ENCODE results near the gene LRBA. TPM values are rescaled to one million over a fixed set of nuclear protein-coding genes. Genes with fewer than 3 reads are reported as not detected.

Gene LRBA
- polyA plus RNA-seq, 2 of the 4 experiments (the other 2 are of a cell fraction) = 10.7 to 25.1 TPM

- WGBS (ENCODE audit: missing lambda C conversion rate) = 90% methylated on average over 5 of the region's 5 CpGs
- FAIRE-seq = no peak
- no peak for DNase-seq (ENCODE audit: low read depth in 1 of 2, low spot score in 1 of 2)
- no peak for TF ChIP-seq CBX8 (IDR thresholded peaks at IDR 0.05)
- TF ChIP-seq SREBF2 (IDR thresholded peaks at IDR 0.05) = no peak
- no peak for TF ChIP-seq HOXB13 (CRISPR knock-in tag; IDR thresholded peaks at IDR 0.05; ENCODE audit: low read depth)
- no peak for TF ChIP-seq E2F6 (IDR thresholded peaks at IDR 0.05; ENCODE audit: borderline replicate concordance, low read depth)
- TF ChIP-seq FOXS1 (CRISPR knock-in tag; IDR thresholded peaks at IDR 0.05) = no peak
- no peak for TF ChIP-seq ELK1 (IDR thresholded peaks at IDR 0.05; ENCODE audit: low read depth, low read length)
- no peak for TF ChIP-seq USF2 (IDR thresholded peaks at IDR 0.05)
- no peak for TF ChIP-seq BHLHE40 (IDR thresholded peaks at IDR 0.05; ENCODE audit: low read depth, low read length)
- TF ChIP-seq RAD21 (conservative IDR thresholded peaks at IDR 0.05 in 1 of 2, IDR thresholded peaks at IDR 0.05 in 1 of 2) = no peak
- no peak for TF ChIP-seq RNF2 (IDR thresholded peaks at IDR 0.05; ENCODE audit: borderline replicate concordance, low read depth)
- H3K4me1 ChIP-seq = no peaks in the 10 kb centered on the region
- no peak overlapping the region for H3K4me3 ChIP-seq
- POLR2A ChIA-PET = no interaction called here
- ATAC-seq = no peak
- no peak overlapping the region for H3K27ac ChIP-seq
- H3K4me2 ChIP-seq = no peak overlapping the region
- no peaks in the 10 kb centered on the region for H3K9me3 ChIP-seq
- CTCF ChIA-PET = no interaction called here
These were observed 10.9 kb downstream of the LRBA start for GRCh38 chr4:151004222-151004621.

GRCh38 chr4:151000747-151001429 lies 14.2 kb downstream of the LRBA start:
- ATAC-seq = no peak

More at GRCh38 chr4:151000747-151001429, 14.2 kb downstream of the LRBA start:
- Histone ChIP-seq H3K4me1 (no peaks in the 10 kb centered on the region), H3K27ac (no peak overlapping the region), H3K4me2 (no peak overlapping the region), H3K9me3 (no peaks in the 10 kb centered on the region), H3K4me3 (no peak overlapping the region)
- FAIRE-seq (no peak), DNase-seq (ENCODE audit: low read depth in 1 of 2, low spot score in 1 of 2) (no peak)
- ChIA-PET CTCF (no interaction called here), POLR2A (no interaction called here)
- TF ChIP-seq RFX5 (IDR thresholded peaks at IDR 0.05) (no peak), ZFP36 (IDR thresholded peaks at IDR 0.05; ENCODE audit: borderline replicate concordance, partially characterized antibody) (no peak), CEBPB (IDR thresholded peaks at IDR 0.05) (no peak), HOXA7 (CRISPR knock-in tag; IDR thresholded peaks at IDR 0.05) (no peak), SREBF2 (IDR thresholded peaks at IDR 0.05) (no peak), FOXS1 (CRISPR knock-in tag; IDR thresholded peaks at IDR 0.05) (no peak), JUNB (IDR thresholded peaks at IDR 0.05) (no peak), REST (IDR thresholded peaks at IDR 0.05) (no peak)
- 92% methylated on average over 4 of the region's 7 CpGs for WGBS (ENCODE audit: missing lambda C conversion rate)

All from A549 (cell line).